Measurements from ENCODE around the gene ACOT7. TPM values are rescaled to one million over a fixed set of nuclear protein-coding genes. Genes with fewer than 3 reads are reported as not detected.

ACOT7 gene
- total RNA-seq, 1 donor from 2014 or later: 40.0 TPM

DNA sequence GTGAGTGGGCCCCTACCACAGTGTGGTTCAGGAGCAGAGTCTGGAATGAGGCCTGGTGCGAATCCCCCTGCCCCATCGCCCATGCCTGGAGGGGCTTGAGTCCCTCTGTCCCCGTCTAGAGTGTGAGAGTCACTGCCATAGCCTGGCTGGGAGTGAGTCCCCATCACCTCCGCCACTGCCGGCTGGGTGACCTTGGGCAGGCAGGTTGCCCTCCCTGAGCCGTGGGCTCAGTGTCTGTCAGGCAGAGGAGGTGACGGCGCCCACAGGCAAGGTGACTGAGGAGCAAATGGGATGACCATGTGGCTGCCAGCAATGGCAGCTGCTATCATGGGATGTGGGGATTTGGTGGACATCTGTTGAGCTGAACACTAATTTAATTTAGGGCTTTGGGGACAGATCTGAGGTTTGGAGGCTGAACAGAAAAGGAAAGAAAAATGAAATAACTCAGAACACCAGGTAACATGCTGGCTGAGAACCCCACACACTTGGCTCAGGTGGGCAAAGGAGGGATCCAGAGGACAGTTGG is 94.6 kb downstream of the ACOT7 start:
- no peaks in the 10 kb centered on the region for H3K27me3 Mint-ChIP-seq
- no peak overlapping the region for H3K4me3 Mint-ChIP-seq
- no peak for DNase-seq (ENCODE audit: extremely low spot score, unreplicated experiment)
- no peak overlapping the region for H3K27ac Mint-ChIP-seq
- TF ChIP-seq, protein P1, sequence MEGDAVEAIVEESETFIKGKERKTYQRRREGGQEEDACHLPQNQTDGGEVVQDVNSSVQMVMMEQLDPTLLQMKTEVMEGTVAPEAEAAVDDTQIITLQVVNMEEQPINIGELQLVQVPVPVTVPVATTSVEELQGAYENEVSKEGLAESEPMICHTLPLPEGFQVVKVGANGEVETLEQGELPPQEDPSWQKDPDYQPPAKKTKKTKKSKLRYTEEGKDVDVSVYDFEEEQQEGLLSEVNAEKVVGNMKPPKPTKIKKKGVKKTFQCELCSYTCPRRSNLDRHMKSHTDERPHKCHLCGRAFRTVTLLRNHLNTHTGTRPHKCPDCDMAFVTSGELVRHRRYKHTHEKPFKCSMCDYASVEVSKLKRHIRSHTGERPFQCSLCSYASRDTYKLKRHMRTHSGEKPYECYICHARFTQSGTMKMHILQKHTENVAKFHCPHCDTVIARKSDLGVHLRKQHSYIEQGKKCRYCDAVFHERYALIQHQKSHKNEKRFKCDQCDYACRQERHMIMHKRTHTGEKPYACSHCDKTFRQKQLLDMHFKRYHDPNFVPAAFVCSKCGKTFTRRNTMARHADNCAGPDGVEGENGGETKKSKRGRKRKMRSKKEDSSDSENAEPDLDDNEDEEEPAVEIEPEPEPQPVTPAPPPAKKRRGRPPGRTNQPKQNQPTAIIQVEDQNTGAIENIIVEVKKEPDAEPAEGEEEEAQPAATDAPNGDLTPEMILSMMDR (conservative IDR thresholded peaks at IDR 0.05): no peak
- H3K36me3 Mint-ChIP-seq: peaks cover 5% of the 10 kb centered on the region
- H3K4me1 Mint-ChIP-seq (ENCODE audit: unreplicated experiment): peaks cover 5% of the 10 kb centered on the region
- no peaks in the 10 kb centered on the region for H3K9me3 Mint-ChIP-seq

DNA sequence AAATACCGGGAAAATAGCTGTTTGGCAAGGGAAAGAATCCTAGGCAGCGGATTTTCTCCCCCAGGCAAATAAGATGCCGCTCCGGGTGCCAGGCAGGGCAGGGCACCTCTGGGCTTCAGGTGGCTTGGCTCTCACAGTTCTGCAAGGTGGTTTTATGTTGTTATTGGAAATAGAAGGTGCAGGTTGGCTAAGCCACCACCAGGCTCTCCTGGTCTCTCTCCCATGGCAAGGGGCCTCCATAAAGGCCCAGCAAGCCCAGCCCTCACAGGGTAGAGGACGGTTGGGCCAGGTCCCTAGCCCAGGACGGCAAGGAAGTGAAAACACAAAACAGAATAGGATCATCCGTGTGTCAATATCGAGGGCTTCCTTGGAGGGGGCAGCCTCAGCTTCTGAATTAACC is 95.0 kb downstream of the ACOT7 start:
- Mint-ChIP-seq H3K36me3 (peaks cover 2% of the 10 kb centered on the region), H3K4me1 (ENCODE audit: unreplicated experiment) (peaks cover 5% of the 10 kb centered on the region), H3K4me3 (no peak overlapping the region), H3K27ac (no peak overlapping the region), H3K27me3 (no peaks in the 10 kb centered on the region), H3K9me3 (no peaks in the 10 kb centered on the region)
- no peak for DNase-seq (ENCODE audit: extremely low spot score, unreplicated experiment)
- TF ChIP-seq, protein P1 (conservative IDR thresholded peaks at IDR 0.05): no peak

DNA sequence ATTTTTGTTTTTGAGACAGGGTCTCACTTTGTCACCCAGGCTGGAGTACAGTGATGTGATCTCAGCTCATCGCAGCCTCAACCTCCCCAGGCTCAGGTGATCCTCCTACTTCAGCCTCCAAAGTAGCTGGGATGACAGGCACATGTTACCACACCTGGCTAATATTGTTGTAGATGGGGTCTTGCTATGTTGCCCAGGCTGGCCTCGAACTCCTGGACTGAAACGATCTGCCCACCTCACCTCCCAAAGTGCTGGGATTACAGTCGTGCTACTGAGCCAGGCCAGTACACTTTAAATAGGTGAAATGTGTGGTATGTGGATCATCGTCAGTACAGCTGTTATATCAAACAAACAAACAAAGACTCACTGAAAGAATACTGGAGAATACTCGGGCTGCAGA is 97.7 kb downstream of the ACOT7 start:
- H3K36me3 Mint-ChIP-seq: no peaks in the 10 kb centered on the region
- H3K4me1 Mint-ChIP-seq (ENCODE audit: unreplicated experiment): peaks cover 5% of the 10 kb centered on the region

DNA sequence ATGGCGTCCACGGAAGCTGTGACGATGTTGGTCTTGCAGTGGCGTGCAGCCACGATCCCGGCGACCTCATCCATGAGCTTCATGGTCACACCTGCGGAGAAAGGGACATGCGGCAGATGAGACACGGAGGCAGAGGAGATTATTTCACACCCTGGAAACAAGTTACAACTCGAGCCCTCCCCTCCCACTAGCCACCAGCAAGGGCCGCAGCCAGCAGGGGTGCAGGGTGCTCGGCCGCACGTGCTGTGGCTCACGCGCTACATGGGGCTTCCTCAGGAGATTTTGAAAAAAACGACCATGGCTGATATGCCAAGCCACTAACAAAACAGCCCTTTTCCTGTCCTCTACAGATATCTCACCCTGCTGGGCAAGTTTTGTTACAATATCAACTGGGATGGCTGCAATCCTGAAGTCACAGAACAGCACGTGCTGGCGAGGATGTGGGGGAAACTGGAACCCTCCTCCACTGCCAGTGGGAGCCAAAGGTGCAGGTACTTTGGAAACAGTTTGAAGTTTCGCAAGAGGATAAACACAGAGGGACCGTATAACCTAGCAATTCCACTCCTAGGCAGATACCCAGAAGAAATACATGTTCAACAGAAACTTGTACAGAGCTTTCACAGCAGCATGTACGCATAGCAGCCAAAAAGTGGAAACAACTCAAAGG is 98.5 kb downstream of the ACOT7 start:
- Mint-ChIP-seq H3K4me1 (ENCODE audit: unreplicated experiment) (peaks cover 5% of the 10 kb centered on the region), H3K4me3 (no peak overlapping the region), H3K9me3 (no peaks in the 10 kb centered on the region), H3K36me3 (no peaks in the 10 kb centered on the region), H3K27me3 (no peaks in the 10 kb centered on the region), H3K27ac (no peak overlapping the region)
- TF ChIP-seq, protein P1 (conservative IDR thresholded peaks at IDR 0.05): no peak
- no peak for DNase-seq (ENCODE audit: extremely low spot score, unreplicated experiment)

More for the DNA sequence above, 97.7 kb downstream of the ACOT7 start:
- no peaks in the 10 kb centered on the region for H3K9me3 Mint-ChIP-seq
- no peaks in the 10 kb centered on the region for H3K27me3 Mint-ChIP-seq
- DNase-seq (ENCODE audit: extremely low spot score, unreplicated experiment): no peak
- no peak overlapping the region for H3K4me3 Mint-ChIP-seq
- TF ChIP-seq, protein P1 (conservative IDR thresholded peaks at IDR 0.05): no peak
- H3K27ac Mint-ChIP-seq: no peak overlapping the region

DNA sequence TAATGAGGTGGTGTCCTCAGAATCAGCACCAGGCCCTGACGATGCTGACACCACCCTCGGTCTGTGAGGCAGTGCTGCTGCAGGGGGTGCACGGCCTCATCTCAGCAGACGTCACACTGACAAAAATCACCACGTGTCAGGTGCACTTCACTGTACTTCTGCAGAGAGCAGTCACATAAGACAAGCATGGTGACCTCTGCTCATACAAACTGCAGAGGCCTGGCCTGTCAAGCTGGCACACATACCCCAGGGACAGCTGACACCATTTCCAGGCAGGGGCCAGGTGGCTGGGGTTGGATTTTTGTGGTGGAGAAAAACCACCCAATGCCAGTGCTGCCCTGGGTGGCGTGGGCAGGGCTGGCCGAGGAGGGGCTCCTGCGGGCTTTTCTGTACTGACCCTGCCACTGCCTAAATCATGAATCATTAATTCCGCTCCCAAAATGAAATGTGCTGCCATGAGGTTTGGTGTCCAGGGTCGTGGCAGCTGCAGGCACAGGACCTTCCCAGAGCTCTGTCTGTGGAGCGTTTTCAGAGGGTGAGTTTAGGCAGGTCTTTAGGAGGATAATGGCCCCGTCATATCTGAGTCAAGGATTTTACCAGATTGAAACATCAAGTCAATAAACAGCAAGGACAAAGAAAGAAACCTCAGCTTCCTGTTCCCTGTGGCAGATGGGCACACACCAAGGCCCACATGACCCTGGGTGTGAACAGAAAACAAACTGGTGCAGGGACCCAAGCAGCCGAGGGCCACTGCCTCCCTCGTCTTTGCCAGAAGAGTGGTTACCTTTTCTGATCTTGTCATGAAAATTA is 99.3 kb downstream of the ACOT7 start:
- H3K27me3 Mint-ChIP-seq: no peaks in the 10 kb centered on the region
- no peak overlapping the region for H3K4me3 Mint-ChIP-seq
- H3K9me3 Mint-ChIP-seq: no peaks in the 10 kb centered on the region
- TF ChIP-seq, protein P1 (conservative IDR thresholded peaks at IDR 0.05): no peak
- no peak overlapping the region for H3K27ac Mint-ChIP-seq
- peaks cover 5% of the 10 kb centered on the region for H3K4me1 Mint-ChIP-seq (ENCODE audit: unreplicated experiment)
- no peak for DNase-seq (ENCODE audit: extremely low spot score, unreplicated experiment)
- H3K36me3 Mint-ChIP-seq: no peaks in the 10 kb centered on the region

All from type B pancreatic cell (in vitro differentiated cells).